Esophagus squamous epithelium (tissue), 5 donors: ENCODE results near the gene MAU2. TPM values are rescaled to one million over a fixed set of nuclear protein-coding genes. Genes with fewer than 3 reads are reported as not detected.

Experiments used
- DNase-seq: peaks from one replicate; lab custom pipeline; 2025; lab: John Stamatoyannopoulos, UW
- H3K27ac ChIP-seq, 4 donors: fragments of 200-600 bp; sonication (generic); one replicate each; pipeline ENCODE4 v1.5.1; 2016 to 2019; ENCODE audit warnings: mild to moderate bottlenecking in 1 of 4
- H3K27me3 ChIP-seq, 4 donors: fragments of 200-600 bp; sonication (generic); 1 replicate in 3 of 4; 2 replicates in 1 of 4; pipeline versions ENCODE4 v1.5.1 to v1.6.0; 2017 to 2021; ENCODE audit warnings: antibody characterized with exemption in 1 of 4
- H3K36me3 ChIP-seq, 3 donors: fragments of 200-600 bp; sonication (generic); one replicate each; pipeline ENCODE4 v1.5.1; 2016 to 2019
- H3K4me1 ChIP-seq, 3 donors: fragments of 200-600 bp; sonication (generic); one replicate each; pipeline ENCODE4 v1.5.1; 2017 to 2019
- H3K4me3 ChIP-seq, 4 donors: fragments of 200-600 bp; sonication (generic); 1 replicate in 3 of 4; 2 replicates in 1 of 4; pipeline ENCODE4 v1.5.1; 2016 to 2019; ENCODE audit warnings: mild to moderate bottlenecking in 2 of 4, moderate library complexity in 1 of 4
- H3K9me3 ChIP-seq, 3 donors: fragments of 200-600 bp; sonication (generic); one replicate each; pipeline ENCODE4 v1.5.1; 2016 to 2019
- POLR2A ChIP-seq, 4 donors: fragments of 450-650 bp; IDR thresholded peaks; one replicate each; pipeline ENCODE4 v1.6.1; 2017; ENCODE audit warnings: antibody characterized with exemption in 4 of 4, mild to moderate bottlenecking in 4 of 4, moderate library complexity in 3 of 4
- WGBS, 2 donors: methylation state at CpG; one replicate each; pipeline ENCODE4 v1.1.5; 2018; 5-methylcytosine and 5-hydroxymethylcytosine counted together
- intact Hi-C: fragments of 100-400 bp; cut with DNase I; formaldehyde crosslinking; loops from one replicate; pipeline ENCODE4 v1.15.0; 2022
- total RNA-seq, 4 donors: library from RNA; depleted of rRNA; stranded (reverse); fragments of >200 nt; gene quantifications; one replicate each; pipeline ENCODE4 v1.1.0, GENCODE V29; 2016
- TF ChIP-seq, protein P1 (sequence below), 6 experiments: fragments of 450-650 bp in 4 of 6; fragments of 200-600 bp in 2 of 6; sonication (generic) in 2 of 6; IDR thresholded peaks; one replicate each; pipeline ENCODE4 v1.5.1; 2016 to 2019; ENCODE audit warnings: antibody characterized with exemption in 6 of 6, mild to moderate bottlenecking in 4 of 6, moderate library complexity in 4 of 6
- donor health status: DM: yes; HTN: yes; CAD: no.

MAU2 gene
- total RNA-seq, 4 donors from 2014 or later, result 35.4 to 53.2 (median 39.1) TPM

DNA sequence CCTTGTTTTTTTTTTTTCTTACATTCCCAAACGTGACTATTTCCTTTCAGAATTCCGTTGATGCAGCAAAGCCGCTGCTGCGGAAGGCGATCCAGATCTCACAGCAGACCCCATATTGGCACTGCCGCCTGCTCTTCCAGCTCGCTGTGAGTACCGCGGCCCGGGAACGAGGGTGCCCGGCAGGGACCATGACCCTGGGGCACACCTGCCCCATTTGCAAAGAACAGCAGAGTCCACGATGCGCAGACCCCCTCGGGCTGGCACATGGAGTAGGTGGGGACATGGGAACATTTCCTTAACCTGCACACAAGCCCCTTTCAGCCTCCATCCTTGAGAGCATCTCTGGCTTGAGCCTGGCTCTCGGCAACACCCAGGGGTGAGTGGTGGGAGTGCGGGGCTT is 16.5 kb downstream of the MAU2 start:
- Histone ChIP-seq H3K27me3 (no peaks in the 10 kb centered on the region), H3K27ac (peak overlapping the region; percentile 79 to 87 (median 84)), H3K4me3 (peak overlapping the region in 3 of 4 donors; percentile 15 to 21 (median 20)), H3K36me3 (peaks cover 16 to 97% (median 46%) of the 10 kb centered on the region in 3 donors), H3K4me1 (peaks cover 23 to 58% (median 30%) of the 10 kb centered on the region in 3 donors), H3K9me3 (no peaks in the 10 kb centered on the region)
- no peak for DNase-seq
- TF ChIP-seq POLR2A (IDR thresholded peaks at IDR 0.05), result no peak
- TF ChIP-seq, protein P1, sequence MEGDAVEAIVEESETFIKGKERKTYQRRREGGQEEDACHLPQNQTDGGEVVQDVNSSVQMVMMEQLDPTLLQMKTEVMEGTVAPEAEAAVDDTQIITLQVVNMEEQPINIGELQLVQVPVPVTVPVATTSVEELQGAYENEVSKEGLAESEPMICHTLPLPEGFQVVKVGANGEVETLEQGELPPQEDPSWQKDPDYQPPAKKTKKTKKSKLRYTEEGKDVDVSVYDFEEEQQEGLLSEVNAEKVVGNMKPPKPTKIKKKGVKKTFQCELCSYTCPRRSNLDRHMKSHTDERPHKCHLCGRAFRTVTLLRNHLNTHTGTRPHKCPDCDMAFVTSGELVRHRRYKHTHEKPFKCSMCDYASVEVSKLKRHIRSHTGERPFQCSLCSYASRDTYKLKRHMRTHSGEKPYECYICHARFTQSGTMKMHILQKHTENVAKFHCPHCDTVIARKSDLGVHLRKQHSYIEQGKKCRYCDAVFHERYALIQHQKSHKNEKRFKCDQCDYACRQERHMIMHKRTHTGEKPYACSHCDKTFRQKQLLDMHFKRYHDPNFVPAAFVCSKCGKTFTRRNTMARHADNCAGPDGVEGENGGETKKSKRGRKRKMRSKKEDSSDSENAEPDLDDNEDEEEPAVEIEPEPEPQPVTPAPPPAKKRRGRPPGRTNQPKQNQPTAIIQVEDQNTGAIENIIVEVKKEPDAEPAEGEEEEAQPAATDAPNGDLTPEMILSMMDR (IDR thresholded peaks at IDR 0.05), result no peak
- intact Hi-C loops, result no loop called here
- WGBS, 2 donors, result 53 to 67% methylated on average over 8 to 17 of the region's 17 CpGs

DNA sequence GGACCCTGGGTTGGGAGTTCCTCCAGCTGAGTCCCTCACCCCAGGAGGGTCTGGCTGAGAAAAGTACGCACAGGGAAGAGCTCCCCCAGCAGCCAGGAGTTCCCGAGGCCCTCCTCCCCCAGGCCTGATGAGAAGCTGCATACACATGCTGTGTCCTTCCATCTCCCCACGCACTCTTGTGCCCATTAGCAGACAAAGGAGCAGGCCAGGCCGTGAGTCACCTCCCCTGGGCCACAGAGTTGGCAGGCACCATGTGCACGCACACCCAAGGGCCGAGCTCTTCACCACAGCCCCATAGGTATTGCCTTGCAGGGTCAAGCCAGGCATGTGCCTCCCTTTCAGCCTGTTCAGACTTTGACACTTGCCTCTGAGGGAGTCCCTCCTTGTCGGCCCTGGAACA is 17.5 kb downstream of the MAU2 start:
- DNase-seq, result no peak
- TF ChIP-seq, protein P1 (IDR thresholded peaks at IDR 0.05), result no peak
- no peak for TF ChIP-seq POLR2A (IDR thresholded peaks at IDR 0.05)
- intact Hi-C loops, result no loop called here
- Histone ChIP-seq H3K27me3 (no peaks in the 10 kb centered on the region), H3K4me1 (peaks cover 23 to 66% (median 30%) of the 10 kb centered on the region in 3 donors), H3K9me3 (no peaks in the 10 kb centered on the region), H3K36me3 (peaks cover 25 to 97% (median 54%) of the 10 kb centered on the region in 3 donors), H3K27ac (peak overlapping the region; percentile 79 to 87 (median 84)), H3K4me3 (no peak overlapping the region)
- WGBS, 2 donors, result 82% methylated on average over 3 of the region's 7 CpGs; no CpG with 5 or more reads in 1 of the 2 donors

DNA sequence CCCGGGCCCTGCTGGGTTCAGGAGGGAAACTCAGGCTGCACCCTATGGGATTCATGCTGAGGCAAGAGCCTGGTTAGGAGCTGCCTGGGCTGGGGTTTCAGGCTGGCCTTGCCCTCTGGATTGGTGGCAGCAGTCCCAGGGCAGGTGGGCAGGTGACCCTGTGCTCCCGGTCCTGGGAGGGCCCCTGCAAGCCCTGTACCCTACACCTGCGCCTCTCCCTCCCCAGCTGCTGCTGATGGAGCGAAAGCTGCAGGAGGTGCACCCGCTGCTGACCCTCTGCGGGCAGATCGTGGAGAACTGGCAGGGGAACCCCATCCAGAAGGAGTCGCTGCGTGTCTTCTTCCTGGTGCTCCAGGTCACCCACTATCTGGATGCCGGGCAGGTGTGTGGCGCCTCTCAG is 20.4 kb downstream of the MAU2 start:
- no peak for DNase-seq
- WGBS, 2 donors, result no CpG with 5 or more reads among the region's 11 CpGs
- TF ChIP-seq, protein P1 (IDR thresholded peaks at IDR 0.05), result no peak
- TF ChIP-seq POLR2A (IDR thresholded peaks at IDR 0.05), result no peak
- H3K4me1 ChIP-seq, result peaks cover 14 to 51% (median 15%) of the 10 kb centered on the region in 3 donors
- H3K27ac ChIP-seq, result no peak overlapping the region
- no peaks in the 10 kb centered on the region for H3K27me3 ChIP-seq
- intact Hi-C loops, result no loop called here
- H3K4me3 ChIP-seq, result no peak overlapping the region
- no peaks in the 10 kb centered on the region for H3K9me3 ChIP-seq
- H3K36me3 ChIP-seq, result peaks cover 43 to 100% (median 83%) of the 10 kb centered on the region in 3 donors

DNA sequence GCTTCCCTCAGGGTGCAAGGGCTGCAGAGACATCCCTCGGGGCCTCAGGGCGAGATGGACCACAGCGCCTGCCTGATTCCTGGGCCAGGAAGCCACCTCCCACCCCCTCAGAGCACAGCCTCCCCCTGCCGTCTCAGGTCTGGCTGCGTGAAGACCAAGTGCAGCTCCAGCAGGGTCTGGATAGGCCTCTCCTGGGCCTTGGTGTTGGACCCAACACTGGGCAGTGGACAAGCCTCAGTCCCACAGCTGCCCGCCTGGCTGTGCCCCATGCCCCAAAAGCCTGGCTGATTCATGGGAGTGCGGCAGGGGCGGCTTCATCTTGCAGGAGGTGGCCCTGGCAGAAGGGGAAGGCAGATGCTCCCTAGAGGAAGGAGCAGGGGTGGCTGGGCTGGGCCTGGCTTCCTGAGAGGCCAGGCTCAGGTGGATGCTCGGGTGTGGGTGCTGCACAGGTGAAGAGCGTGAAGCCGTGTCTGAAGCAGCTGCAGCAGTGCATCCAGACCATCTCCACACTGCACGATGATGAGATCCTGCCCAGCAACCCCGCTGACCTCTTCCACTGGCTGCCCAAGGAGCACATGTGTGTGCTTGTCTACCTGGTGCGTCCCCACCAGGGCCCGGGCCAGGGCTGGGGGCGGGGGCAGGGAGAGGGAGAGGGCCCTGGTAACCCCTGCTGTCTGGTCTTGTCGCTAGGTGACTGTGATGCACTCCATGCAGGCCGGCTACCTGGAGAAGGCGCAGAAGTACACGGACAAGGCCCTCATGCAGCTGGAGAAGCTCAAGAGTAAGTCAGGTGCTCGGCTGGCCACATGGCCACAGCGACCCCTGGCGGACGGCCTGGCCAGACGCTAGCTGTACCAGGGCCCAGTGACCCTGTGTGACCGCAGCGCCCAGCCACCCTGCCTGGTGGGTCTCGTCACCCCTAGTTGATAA is 21.7 kb downstream of the MAU2 start:
- H3K4me3 ChIP-seq, result no peak overlapping the region
- no peaks in the 10 kb centered on the region for H3K9me3 ChIP-seq
- TF ChIP-seq POLR2A (IDR thresholded peaks at IDR 0.05), result no peak
- TF ChIP-seq, protein P1 (IDR thresholded peaks at IDR 0.05), result peak; percentile 55 to 89 (median 78)
- H3K36me3 ChIP-seq, result peaks cover 57 to 100% (median 87%) of the 10 kb centered on the region in 3 donors
- intact Hi-C loops, result no loop called here
- H3K27ac ChIP-seq, result no peak overlapping the region
- H3K27me3 ChIP-seq, result no peaks in the 10 kb centered on the region
- DNase-seq, result no peak
- peaks cover 10 to 38% (median 12%) of the 10 kb centered on the region in 3 donors for H3K4me1 ChIP-seq
- WGBS, 2 donors, result 14 to 35% methylated on average over 6 to 7 of the region's 28 CpGs

DNA sequence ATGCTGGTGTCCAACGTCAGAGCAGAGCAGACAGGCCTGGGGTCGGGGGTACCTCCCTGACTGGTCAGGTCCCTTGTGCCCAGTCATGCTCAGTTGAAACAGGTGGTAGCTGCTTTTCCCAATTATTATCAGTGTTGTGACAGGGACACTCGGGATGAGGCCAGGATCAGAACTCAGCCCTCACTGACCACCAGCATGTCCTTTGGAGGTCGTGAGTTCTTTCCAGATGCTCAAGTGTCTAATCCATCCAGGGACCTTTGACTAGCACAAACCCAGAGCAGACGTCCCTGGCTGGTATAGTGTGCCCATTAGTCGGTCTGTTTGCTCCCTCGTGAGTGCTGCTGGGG is 22.4 kb downstream of the MAU2 start:
- peaks cover 5 to 32% (median 5%) of the 10 kb centered on the region in 3 donors for H3K4me1 ChIP-seq
- intact Hi-C loops, result no loop called here
- H3K27me3 ChIP-seq, result no peaks in the 10 kb centered on the region
- H3K4me3 ChIP-seq, result no peak overlapping the region
- H3K27ac ChIP-seq, result no peak overlapping the region
- H3K9me3 ChIP-seq, result no peaks in the 10 kb centered on the region
- 84% methylated on average over 3 of the region's 7 CpGs; no CpG with 5 or more reads in 1 of the 2 donors for WGBS, 2 donors
- DNase-seq, result no peak
- TF ChIP-seq POLR2A (IDR thresholded peaks at IDR 0.05), result no peak
- TF ChIP-seq, protein P1 (IDR thresholded peaks at IDR 0.05), result no peak
- H3K36me3 ChIP-seq, result peaks cover 55 to 100% (median 91%) of the 10 kb centered on the region in 3 donors
